Posterior cingulate gyrus (tissue), 11 donors: ENCODE measurements around the gene SNUPN.
"Not testable (repeated sequence)": the region's sequence is repeated elsewhere in the genome, so short reads cannot be mapped to it uniquely, and the experiment has no call there.

ENCODE experiments used
- DNase-seq, 10 donors: peaks; one replicate each; pipeline versions ENCODE4 v3.0.0 to v3.0.0-alpha.2; 2020 to 2021; ENCODE audit warnings: mixed read lengths in 3 of 10
- intact Hi-C: fragments of 100-400 bp; cut with DNase I; formaldehyde crosslinking; loops from one replicate; pipeline ENCODE4 v1.15.1; 2023

Gene SNUPN

GRCh38 chr15:75589071-75589470 lies 36.5 kb downstream of the SNUPN start:
- no peak for DNase-seq
- intact Hi-C loops, result no loop called here

- DNase-seq, intact Hi-C loops: not testable (repeated sequence)
Observed at GRCh38 chr15:75586422-75586821, 39.1 kb downstream of the SNUPN start.

- DNase-seq, result peak in 3 of 10 donors; percentile 22 to 52 (median 39)
- intact Hi-C loops, result no loop called here
Observed at GRCh38 chr15:75584121-75584520, 41.4 kb downstream of the SNUPN start.

DNA sequence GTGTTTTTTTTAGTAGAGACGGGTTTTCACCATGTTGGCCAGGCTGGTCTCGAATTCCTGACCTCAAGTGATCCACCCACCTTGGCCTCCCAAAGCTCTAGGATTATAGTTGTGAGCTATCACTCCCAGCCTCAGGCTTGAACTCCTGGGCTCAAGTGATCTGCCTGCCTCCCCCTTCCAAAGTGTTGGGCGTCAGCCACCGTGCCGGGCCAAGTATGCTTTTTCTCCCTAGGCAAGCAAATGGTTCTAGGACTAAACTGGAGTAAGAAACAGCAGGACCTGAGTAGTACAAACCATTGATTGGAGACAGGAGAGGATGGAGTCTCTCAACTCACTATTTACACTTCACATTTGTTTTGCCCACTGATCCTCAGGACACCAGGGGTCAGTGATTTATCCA lies 41.8 kb downstream of the SNUPN start:
- intact Hi-C loops, result no loop called here
- DNase-seq, result peak in 1 of 10 donors; percentile 59

GRCh38 chr15:75582943-75583342 lies 42.6 kb downstream of the SNUPN start:
- DNase-seq, intact Hi-C loops: not testable (repeated sequence)

- intact Hi-C loops, result loop anchor here (2.0 kb wide), 2 partner anchors 62 to 124 kb away; partner anchors contain the start of gene IMP3
- DNase-seq, result peak; percentile 62 to 96 (median 78)
Observed at GRCh38 chr15:75578948-75579920, 46.3 kb downstream of the SNUPN start, which contains the start of gene PTPN9. Gene PTPN9, minus strand, starts transcription at chr15:75579315. Its CDS starts 539 bp downstream, at chr15:75578776.

DNA sequence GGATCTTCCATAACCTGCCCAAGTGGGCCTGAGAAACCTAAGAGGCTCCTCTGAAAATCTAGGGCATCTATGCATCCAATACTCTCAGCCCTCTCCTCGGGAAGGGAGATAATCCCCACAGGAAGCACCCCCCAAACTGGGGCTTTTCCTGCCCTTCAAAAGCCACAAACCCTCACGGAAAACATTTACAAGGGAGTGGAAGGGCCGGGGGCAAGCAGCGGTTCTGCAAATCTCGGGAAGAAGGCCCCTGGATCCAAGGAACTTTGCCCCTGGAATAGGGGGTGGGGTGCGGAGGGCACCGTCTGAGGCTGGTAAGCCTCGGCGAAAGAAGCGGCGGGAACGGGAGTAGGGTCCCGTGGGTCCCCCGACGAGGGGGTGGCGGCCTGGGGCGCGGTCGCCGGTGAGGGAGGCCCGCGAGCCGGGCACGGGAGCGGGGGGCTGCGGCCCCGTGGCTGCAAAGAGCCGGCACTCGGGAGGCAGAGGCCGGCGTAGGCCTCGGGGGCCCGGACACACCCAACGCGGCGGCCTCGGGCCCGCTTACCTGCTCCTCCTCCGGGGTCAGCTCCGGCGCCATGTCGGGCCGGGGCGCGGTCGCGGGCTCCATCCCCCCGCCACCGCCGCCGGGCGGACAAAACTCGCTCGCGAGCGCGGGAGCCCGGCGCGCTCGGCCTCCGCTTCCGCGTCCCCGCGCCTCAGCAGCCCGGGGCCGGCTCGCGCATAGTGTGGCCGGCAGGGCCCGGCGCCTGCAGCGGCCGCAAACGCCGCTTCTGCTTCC lies 47.2 kb downstream of the SNUPN start:
- intact Hi-C loops, result loop anchor here (2.0 kb wide), 2 partner anchors 62 to 124 kb away; partner anchors contain the start of gene IMP3
- peak in 2 of 10 donors; percentile 50 to 83 for DNase-seq

- intact Hi-C loops, result loop anchor here (2.0 kb wide), 2 partner anchors 63 to 123 kb away; partner anchors contain the start of gene IMP3
- peak in 1 of 10 donors; percentile 79 for DNase-seq
Observed at GRCh38 chr15:75577401-75578172, 47.9 kb downstream of the SNUPN start.

DNA sequence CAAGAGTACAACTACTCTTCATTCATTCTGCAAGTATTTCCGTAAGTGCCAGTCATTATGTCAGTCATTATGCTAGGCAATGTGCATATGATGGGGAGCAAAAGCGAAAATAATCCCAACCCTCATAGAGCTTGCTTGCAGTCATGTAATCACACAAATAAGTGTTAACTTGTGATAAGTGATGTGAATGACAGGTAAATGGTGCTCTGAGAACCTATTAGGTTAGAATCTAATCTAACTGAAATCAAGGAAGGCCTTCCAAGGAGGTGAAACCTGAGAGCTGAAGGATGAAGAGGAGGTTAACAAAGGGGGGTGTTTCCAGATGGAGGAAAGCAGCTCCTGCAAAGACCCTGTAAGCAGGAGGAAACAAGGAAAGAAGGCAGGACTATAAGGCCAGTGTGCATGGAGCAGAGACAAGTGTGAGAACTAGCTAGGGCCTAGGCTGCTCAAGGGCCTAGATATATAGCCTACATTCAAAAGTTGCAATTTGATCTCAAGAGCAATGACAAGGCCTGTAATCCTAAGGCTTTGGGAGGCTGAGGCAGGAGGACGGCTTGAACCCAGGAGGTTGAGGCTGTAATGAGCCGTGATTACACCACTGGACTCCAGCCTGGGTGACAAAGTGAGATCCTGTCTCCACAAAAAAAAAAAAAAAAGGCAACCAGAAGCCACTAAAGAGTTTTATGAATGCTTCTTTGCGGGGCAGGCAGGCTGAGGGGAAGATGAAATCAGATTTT lies 51.7 kb downstream of the SNUPN start:
- intact Hi-C loops, result no loop called here
- no peak for DNase-seq

DNA sequence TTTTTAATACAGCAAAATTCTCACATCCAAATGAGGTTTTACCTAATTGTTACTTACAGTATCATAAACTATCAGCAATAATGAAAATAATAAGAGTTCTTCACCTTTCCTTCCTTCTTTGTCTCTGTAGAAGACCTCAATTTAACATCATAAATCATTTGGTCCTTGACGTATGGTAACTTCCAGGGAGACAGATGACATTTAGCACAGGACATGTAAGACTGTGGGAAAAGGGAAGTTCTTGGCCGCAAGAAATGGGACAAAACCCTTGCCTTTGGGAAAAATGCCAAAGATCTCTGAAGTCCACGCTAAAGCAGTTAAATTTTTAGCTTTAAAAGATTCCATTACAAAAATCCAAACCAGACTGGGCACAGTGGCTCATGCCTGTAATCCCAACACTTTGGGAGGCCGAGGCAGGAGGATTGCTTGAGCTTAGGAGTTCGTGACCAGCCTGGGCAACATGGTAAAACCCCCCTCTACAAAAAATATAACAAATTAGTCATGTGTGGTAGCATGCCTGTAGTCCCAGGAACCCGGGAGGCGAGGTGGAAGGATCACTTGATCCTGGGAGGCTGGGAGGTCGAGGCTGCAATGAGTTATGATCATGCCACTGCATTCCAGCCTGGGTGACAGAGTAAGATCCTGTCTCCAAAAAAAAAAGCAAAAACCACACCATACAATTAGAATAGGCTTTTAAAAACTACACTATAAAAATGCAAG lies 55.2 kb downstream of the SNUPN start:
- DNase-seq, result peak in 1 of 10 donors; percentile 7
- intact Hi-C loops, result no loop called here

DNA sequence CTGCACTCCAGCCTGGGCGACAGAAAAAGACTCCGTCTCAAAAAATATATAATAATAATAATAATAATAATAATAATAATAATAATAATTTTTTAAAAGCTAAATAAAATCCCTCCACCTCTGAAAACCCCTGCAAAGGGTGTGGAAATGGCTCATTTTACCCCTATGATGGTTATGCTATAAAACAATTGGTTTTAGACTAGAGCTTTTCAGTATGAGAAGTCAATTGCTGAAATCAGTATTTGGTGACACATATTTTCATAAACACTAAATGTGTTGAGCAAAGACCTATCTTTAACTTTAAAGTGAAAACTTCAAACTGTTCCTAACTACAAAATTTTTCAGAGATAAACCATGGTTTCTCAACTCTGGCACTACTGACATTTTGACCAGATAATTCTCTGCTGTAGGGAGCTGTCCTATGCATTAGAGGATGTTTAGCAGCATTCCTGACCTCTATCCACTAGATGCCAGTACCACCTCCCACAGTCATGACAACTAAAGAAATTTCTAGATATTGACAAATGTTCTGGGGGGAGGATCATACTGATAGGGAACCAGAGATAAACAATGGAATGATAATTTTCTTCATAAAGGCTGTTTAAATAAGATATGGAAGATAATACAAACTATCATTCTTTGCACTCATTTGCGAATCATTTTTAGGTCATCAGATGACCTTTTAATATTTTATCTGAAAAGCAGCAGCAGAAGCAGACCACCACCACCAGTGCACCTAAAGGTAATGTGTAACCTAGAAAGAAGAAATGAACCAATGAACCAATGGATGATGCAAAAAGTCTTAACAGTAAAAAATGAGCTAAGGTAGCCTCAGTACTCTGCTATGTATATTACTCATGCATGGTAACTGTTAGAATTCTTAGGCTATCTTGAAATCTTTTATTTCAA lies 60.2 kb downstream of the SNUPN start:
- DNase-seq, result no peak
- intact Hi-C loops, result no loop called here

DNA sequence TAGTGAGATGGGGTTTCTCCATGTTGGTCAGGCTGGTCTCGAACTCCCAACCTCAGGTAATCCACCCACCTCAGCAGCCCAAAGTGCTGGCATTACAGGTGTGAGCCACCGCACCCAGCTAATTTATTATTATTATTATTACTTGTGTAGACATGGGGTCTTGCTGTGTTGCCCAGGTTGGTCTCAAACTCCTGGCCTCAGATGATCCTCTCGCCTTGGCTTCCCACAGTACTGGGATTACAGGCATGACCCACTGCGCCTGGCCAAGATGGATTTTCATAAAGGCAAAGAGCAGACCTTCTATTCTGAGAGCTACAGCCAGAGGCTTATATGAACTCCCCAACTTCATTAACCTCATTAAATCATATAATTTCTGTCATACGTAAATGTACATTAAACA lies 63.6 kb downstream of the SNUPN start:
- intact Hi-C loops, result no loop called here
- DNase-seq, result no peak

- intact Hi-C loops, DNase-seq: not testable (repeated sequence)
Observed at GRCh38 chr15:75559360-75559759, 66.2 kb downstream of the SNUPN start.

- not testable (repeated sequence) for DNase-seq
Observed at GRCh38 chr15:75558955-75559354, 66.6 kb downstream of the SNUPN start.

GRCh38 chr15:75554717-75555116 lies 70.8 kb downstream of the SNUPN start:
- DNase-seq, result no peak
- intact Hi-C loops, result no loop called here

More at GRCh38 chr15:75558955-75559354, 66.6 kb downstream of the SNUPN start:
- intact Hi-C loops, result not testable (repeated sequence)

DNA sequence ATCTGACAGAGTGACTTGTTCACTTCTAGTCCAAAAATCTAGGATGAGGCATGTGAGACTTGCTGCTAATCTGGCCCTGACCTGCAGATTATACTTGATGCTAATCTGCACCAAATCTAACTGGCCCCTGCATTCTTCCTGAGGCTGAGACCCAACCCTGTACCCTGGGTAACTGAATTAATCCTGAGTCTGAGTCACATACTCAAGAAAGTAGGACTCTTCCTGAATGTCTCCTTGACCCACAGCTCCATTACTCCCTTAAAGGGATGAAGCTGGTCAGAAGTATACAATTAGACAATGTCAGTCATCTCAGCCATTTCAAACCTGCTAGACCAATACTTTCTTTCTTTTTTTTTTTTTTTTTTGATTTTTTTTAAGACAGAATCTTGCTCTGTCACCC lies 71.9 kb downstream of the SNUPN start:
- intact Hi-C loops, result no loop called here
- no peak for DNase-seq

DNA sequence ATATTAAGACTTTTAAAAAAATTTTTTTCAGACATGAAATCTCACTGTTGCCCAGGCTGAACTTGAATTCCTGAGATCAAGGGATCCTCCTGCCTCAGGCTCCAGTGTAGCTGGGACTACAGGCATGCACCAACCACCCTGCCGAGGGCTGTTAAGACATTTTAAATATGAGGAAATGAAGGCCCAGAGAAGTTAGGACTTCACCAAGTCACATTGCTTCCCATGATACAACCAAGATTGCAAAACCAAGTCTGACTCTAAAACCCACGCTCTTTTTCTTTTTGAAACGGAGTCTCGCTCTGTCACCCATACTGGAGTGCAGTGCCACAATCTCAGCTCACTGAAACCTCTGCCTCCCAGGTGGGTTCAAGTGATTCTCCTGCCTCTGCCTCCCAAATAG lies 74.4 kb downstream of the SNUPN start:
- no peak for DNase-seq
- intact Hi-C loops, result no loop called here
